Measurements from ENCODE around the gene SLC34A1. TPM values are rescaled to one million over a fixed set of nuclear protein-coding genes. Genes with fewer than 3 reads are reported as not detected.

The SLC34A1 gene
- total and polyA plus RNA-seq, 2 donors (not counting 1 experiment from before 2014, with no cell fraction given) = 0.06 TPM; not detected in 1

- H3K4me3 Mint-ChIP-seq = no peak overlapping the region
- Histone ChIP-seq H3K4me1 (ENCODE audit: control insufficient read depth in 2 of 2, insufficient read depth in 2 of 2, low read length in 2 of 2) (peaks cover 29 to 38% of the 10 kb centered on the region in 2 donors), H3K27me3 (replicated peaks in 1 of 4; ENCODE audit: control extremely low read depth in 1 of 4, control insufficient read depth in 3 of 4, insufficient read depth in 4 of 4, low read length in 3 of 4) (no peaks in the 10 kb centered on the region), H3K9me3 (ENCODE audit: control extremely low read depth in 1 of 3, control insufficient read depth in 2 of 3, insufficient read depth in 1 of 3, low read length in 2 of 3) (no peaks in the 10 kb centered on the region), H3K4me2 (replicated peaks; ENCODE audit: low read depth, low read length, poor library complexity, severe bottlenecking) (no peak overlapping the region), H3K9ac (ENCODE audit: low read length) (no peak overlapping the region), H3K27ac (ENCODE audit: low read length in 2 of 2) (peak overlapping the region in 1 of 2 donors; percentile 77), H4K20me1 (ENCODE audit: control insufficient read depth, insufficient read depth, low read length, poor library complexity, severe bottlenecking) (peaks cover 73% of the 10 kb centered on the region), H3K36me3 (replicated peaks in 1 of 2; ENCODE audit: control extremely low read depth in 1 of 2, control insufficient read depth in 1 of 2, extremely low read depth in 1 of 2, insufficient read depth in 2 of 2, low read length in 1 of 2) (peaks cover 0 to 46% of the 10 kb centered on the region in 2 experiments), H2AFZ (ENCODE audit: insufficient read depth, low read depth, low read length, poor library complexity, severe bottlenecking) (no peak overlapping the region), H3K4me3 (ENCODE audit: control extremely low read depth in 1 of 5, extremely low read depth in 1 of 5, insufficient read depth in 1 of 5, low read depth in 2 of 5, low read length in 4 of 5) (no peak overlapping the region), H3K79me2 (ENCODE audit: control insufficient read depth, insufficient read depth, low read length) (peaks cover under 1% of the 10 kb centered on the region)
- peak overlapping the region; percentile 53 for H3K27ac Mint-ChIP-seq
- CTCF ChIA-PET = interaction anchor here (0.6 to 21.3 kb wide), 6 partner anchors 12 to 58 kb away, joined by 3 to 628 read pairs (median 36); partner anchors contain the start of genes F12, GRK6 and PFN3
- POLR2A ChIA-PET = interaction anchor here (0.8 to 10.8 kb wide), 2 partner anchors 12 to 17 kb away, joined by 3 to 103 read pairs; partner anchors contain the start of gene GRK6
- TF ChIP-seq CTCF (IDR thresholded peaks at IDR 0.05) (no peak), EZH2 (IDR thresholded peaks at IDR 0.05; ENCODE audit: borderline replicate concordance, insufficient read depth, low read depth, low read length, poor library complexity, severe bottlenecking) (no peak)
- H3K27me3 Mint-ChIP-seq = no peaks in the 10 kb centered on the region
- WGBS (ENCODE audit: insufficient coverage) = 91% methylated on average over 12 of the region's 15 CpGs
- no peak for DNase-seq
- no peak for ATAC-seq (ENCODE audit: low read depth)
- H3K9me3 Mint-ChIP-seq (ENCODE audit: insufficient read depth) = no peaks in the 10 kb centered on the region
- intact Hi-C loops (cut with micrococcal nuclease) = no loop called here
- peaks cover 47% of the 10 kb centered on the region for H3K4me1 Mint-ChIP-seq
Measured at GRCh38 chr5:177443144-177443983, 59.1 kb downstream of the SLC34A1 start.
